Parathyroid adenoma (tissue), 2 donors: ENCODE measurements around the gene LYPD5.

Source experiments
- H2AFZ ChIP-seq: fragments of 300-600 bp; sonication (generic); one replicate; pipeline ENCODE4 v1.7.0; 2017; ENCODE audit warnings: antibody characterized with exemption, mild to moderate bottlenecking
- H3K27ac ChIP-seq: fragments of 300-600 bp; sonication (generic); one replicate; pipeline ENCODE4 v1.7.0; 2017
- H3K27me3 ChIP-seq: fragments of 300-600 bp; sonication (generic); one replicate; pipeline ENCODE4 v1.7.0; 2017; ENCODE audit warnings: low read length; ENCODE audit not compliant: control insufficient read depth, insufficient read depth
- H3K36me3 ChIP-seq: fragments of 300-600 bp; sonication (generic); one replicate; pipeline ENCODE4 v1.7.0; 2017; ENCODE audit warnings: low read length; ENCODE audit not compliant: control insufficient read depth, insufficient read depth
- H3K4me1 ChIP-seq: fragments of 300-600 bp; sonication (generic); one replicate; pipeline ENCODE4 v1.7.0; 2017; ENCODE audit warnings: control low read depth
- H3K4me2 ChIP-seq: fragments of 300-600 bp; sonication (generic); one replicate; pipeline ENCODE4 v1.7.0; 2017; ENCODE audit warnings: low read length
- H3K4me3 ChIP-seq: fragments of 300-600 bp; sonication (generic); one replicate; pipeline ENCODE4 v1.7.0; 2017; ENCODE audit warnings: low read depth, low read length
- H3K79me2 ChIP-seq: fragments of 300-600 bp; sonication (generic); one replicate; pipeline ENCODE4 v1.7.0; 2017; ENCODE audit warnings: control low read depth
- H3K9ac ChIP-seq: fragments of 300-600 bp; sonication (generic); one replicate; pipeline ENCODE4 v1.7.0; 2017; ENCODE audit warnings: mild to moderate bottlenecking
- H3K9me3 ChIP-seq: fragments of 300-600 bp; sonication (generic); one replicate; pipeline ENCODE4 v1.7.0; 2017; ENCODE audit warnings: low read length; ENCODE audit not compliant: control insufficient read depth
- CTCF ChIP-seq: fragments of 300-600 bp; sonication (generic); IDR thresholded peaks from one replicate; pipeline ENCODE4 v1.7.0; 2017; ENCODE audit warnings: antibody characterized with exemption, mild to moderate bottlenecking
- donor health status: primary hyperparathyroidism.

Gene LYPD5

DNA sequence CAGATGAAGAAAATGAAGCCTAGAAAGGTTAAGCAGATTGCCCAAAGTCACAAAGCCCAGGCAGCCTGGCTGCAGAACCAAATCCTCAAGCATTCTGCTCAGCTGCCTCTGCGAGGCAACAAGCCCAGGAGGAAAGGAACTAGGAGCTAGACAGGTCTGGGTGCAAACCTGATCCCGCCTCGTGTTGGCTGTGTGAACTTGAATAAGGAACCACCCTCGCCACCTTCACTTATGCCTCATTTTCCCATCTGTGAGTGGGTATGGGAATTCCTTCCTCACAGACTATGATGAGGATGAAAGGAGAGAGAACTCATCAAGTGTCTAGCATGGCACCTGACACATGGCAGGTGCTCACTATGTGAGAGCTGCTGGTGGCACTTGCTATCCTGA is 54.0 kb downstream of the LYPD5 start:
- Histone ChIP-seq H3K4me3 (no peak overlapping the region), H3K4me2 (no peak overlapping the region), H3K36me3 (no peaks in the 10 kb centered on the region), H3K27ac (no peak overlapping the region), H3K27me3 (no peaks in the 10 kb centered on the region), H3K4me1 (no peaks in the 10 kb centered on the region), H3K9me3 (no peaks in the 10 kb centered on the region), H2AFZ (no peak overlapping the region), H3K79me2 (no peaks in the 10 kb centered on the region), H3K9ac (no peak overlapping the region)
- TF ChIP-seq CTCF: no peak

- Histone ChIP-seq H3K4me2 (no peak overlapping the region), H3K36me3 (no peaks in the 10 kb centered on the region), H3K9ac (no peak overlapping the region), H3K27me3 (no peaks in the 10 kb centered on the region), H2AFZ (no peak overlapping the region), H3K4me3 (no peak overlapping the region), H3K4me1 (no peaks in the 10 kb centered on the region), H3K27ac (no peak overlapping the region), H3K79me2 (no peaks in the 10 kb centered on the region), H3K9me3 (no peaks in the 10 kb centered on the region)
- no peak for TF ChIP-seq CTCF
Observed at GRCh38 chr19:43747557-43748204, 54.6 kb downstream of the LYPD5 start.
